GM23338 (cell line): Measurements from ENCODE around the gene NOXA1.

ENCODE experiments used
- CREB1 ChIP-seq: fragments of 250-450 bp; sonication (Bioruptor Pico); IDR thresholded peaks from 2 replicates; pipeline ENCODE4 v1.5.0; 2020; ENCODE audit warnings: low read depth, mild to moderate bottlenecking, moderate library complexity
- EZH2 ChIP-seq: fragments of 200-600 bp; sonication (generic); IDR thresholded peaks from one replicate; pipeline ENCODE4 v1.8.0; 2017; ENCODE audit warnings: antibody characterized with exemption, mild to moderate bottlenecking, low read depth; ENCODE audit not compliant: unreplicated experiment
- POLR2AphosphoS5 ChIP-seq: IDR thresholded peaks from 2 replicates; pipeline ENCODE4 v1.6.1; 2016; ENCODE audit warnings: antibody characterized with exemption, low read depth
- TF ChIP-seq, protein P1 (sequence below): IDR thresholded peaks from one replicate; pipeline ENCODE4 v1.6.1; 2018; ENCODE audit warnings: antibody characterized with exemption; ENCODE audit not compliant: unreplicated experiment
- TF ChIP-seq, protein P2 (sequence below), 2 experiments: fragments of 200-600 bp in 1 of 2; sonication (generic) in 1 of 2; conservative IDR thresholded peaks; 2 replicates each; pipeline versions ENCODE4 v1.5.1 to v1.6.1; 2016 to 2017; ENCODE audit warnings: antibody characterized with exemption in 2 of 2, low read depth in 2 of 2, mild to moderate bottlenecking in 2 of 2, moderate library complexity in 1 of 2

DNA sequence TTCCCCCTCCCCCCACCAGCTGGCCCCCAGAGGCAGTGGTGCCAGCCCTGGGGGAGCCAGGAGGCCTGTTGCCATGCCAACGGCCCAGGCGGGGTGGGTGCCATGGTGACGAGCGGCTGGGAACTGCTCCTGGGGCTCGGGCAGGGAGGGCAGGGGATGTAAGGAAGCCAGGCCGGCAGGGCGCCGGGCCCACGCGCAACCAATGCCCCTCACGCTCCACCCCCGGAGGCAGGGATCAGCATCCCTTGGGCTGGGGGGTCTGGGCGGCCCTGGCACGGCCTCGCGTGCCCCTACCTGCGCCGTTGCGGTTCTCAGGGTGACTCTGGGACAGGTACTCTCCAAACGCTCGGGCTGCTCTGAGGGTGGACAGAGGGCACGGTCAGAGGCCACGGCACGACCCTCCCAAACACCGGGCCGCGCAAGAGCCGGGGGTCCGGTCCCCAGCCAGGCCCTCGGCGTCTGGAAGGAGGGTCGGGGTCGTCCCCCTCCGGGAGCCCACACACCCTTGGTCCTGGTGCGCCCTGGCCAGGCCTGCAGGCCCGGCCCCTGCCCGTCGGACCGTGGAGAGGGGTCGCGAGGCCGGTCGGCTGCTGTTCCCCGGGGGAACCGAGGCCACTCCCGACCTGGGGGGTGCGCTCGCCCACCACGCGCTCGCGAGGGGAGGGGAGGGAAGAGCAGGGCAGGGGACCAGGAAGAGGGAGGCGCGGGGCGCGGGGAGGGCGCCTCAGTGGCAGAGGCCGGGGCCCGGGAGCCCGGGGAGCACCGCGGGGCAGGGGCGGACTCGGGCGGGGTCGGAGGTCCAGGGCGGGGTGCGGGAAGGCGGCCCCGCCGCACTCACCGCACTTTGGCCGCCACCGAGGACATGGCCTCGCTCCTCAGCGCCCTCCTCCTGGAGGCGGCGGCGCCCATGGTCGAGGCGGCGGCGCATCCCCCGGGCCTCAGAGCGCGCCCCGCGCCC, 35.3 kb downstream of the NOXA1 start:
- TF ChIP-seq, protein P1, sequence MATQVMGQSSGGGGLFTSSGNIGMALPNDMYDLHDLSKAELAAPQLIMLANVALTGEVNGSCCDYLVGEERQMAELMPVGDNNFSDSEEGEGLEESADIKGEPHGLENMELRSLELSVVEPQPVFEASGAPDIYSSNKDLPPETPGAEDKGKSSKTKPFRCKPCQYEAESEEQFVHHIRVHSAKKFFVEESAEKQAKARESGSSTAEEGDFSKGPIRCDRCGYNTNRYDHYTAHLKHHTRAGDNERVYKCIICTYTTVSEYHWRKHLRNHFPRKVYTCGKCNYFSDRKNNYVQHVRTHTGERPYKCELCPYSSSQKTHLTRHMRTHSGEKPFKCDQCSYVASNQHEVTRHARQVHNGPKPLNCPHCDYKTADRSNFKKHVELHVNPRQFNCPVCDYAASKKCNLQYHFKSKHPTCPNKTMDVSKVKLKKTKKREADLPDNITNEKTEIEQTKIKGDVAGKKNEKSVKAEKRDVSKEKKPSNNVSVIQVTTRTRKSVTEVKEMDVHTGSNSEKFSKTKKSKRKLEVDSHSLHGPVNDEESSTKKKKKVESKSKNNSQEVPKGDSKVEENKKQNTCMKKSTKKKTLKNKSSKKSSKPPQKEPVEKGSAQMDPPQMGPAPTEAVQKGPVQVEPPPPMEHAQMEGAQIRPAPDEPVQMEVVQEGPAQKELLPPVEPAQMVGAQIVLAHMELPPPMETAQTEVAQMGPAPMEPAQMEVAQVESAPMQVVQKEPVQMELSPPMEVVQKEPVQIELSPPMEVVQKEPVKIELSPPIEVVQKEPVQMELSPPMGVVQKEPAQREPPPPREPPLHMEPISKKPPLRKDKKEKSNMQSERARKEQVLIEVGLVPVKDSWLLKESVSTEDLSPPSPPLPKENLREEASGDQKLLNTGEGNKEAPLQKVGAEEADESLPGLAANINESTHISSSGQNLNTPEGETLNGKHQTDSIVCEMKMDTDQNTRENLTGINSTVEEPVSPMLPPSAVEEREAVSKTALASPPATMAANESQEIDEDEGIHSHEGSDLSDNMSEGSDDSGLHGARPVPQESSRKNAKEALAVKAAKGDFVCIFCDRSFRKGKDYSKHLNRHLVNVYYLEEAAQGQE: no peak
- TF ChIP-seq, protein P2, sequence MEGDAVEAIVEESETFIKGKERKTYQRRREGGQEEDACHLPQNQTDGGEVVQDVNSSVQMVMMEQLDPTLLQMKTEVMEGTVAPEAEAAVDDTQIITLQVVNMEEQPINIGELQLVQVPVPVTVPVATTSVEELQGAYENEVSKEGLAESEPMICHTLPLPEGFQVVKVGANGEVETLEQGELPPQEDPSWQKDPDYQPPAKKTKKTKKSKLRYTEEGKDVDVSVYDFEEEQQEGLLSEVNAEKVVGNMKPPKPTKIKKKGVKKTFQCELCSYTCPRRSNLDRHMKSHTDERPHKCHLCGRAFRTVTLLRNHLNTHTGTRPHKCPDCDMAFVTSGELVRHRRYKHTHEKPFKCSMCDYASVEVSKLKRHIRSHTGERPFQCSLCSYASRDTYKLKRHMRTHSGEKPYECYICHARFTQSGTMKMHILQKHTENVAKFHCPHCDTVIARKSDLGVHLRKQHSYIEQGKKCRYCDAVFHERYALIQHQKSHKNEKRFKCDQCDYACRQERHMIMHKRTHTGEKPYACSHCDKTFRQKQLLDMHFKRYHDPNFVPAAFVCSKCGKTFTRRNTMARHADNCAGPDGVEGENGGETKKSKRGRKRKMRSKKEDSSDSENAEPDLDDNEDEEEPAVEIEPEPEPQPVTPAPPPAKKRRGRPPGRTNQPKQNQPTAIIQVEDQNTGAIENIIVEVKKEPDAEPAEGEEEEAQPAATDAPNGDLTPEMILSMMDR (conservative IDR thresholded peaks at IDR 0.05; ENCODE audit: low read depth in 2 of 2): no peak
- TF ChIP-seq POLR2AphosphoS5 (no peak), EZH2 (no peak), CREB1 (CRISPR knock-in tag) (no peak)
